Fibroblast of peridontal ligament (primary cell): ENCODE measurements around the gene SLC9A5.
A peak's percentile ranks its signal among the peaks of the same experiment; 100 is the strongest.

Experiments
- DNase-seq: peaks from one replicate; pipeline ENCODE4 v3.0.0-alpha.2; 2010; ENCODE audit errors: extremely low read depth

The SLC9A5 gene

DNA sequence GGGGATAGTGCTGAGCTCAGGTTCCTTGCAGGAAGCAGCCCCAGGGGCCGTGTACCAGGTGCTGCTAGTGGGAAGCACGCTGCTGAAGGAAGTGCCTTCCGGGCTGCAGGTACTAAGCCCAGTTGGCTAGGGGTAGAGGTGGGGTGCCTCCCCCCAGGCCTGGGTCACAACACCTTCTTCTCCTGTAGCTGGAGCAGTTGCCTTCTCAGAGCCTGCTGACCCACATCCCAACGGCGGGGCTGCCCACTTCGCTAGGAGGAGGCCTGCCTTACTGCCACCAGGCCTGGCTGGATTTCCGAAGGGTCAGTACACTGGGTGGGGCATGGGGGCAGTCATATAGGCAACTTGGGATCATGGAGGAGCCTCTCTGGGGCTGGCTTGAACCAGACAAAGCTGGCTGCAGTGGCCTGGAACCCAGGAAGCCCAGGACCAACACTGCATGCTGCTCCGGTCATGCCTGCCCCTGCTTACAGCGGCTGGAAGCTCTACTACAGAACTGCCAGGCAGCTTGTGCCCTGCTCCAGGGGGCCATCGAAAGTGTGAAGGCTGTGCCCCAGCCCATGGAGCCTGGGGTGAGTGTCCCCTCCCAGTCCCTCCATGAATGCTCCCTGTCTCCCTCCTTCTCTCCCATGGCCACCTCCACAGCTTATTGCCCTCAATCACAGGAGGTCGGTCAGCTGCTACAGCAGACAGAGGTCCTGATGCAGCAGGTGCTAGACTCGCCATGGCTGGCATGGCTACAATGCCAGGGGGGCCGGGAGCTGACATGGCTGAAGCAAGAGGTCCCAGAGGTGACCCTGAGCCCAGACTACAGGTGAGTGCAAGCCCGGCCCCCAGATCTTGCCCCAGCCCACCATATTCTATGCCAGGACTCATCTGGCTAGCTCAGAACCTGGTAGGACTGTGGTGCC lies 33.0 kb downstream of the SLC9A5 start:
- DNase-seq = no peak

DNA sequence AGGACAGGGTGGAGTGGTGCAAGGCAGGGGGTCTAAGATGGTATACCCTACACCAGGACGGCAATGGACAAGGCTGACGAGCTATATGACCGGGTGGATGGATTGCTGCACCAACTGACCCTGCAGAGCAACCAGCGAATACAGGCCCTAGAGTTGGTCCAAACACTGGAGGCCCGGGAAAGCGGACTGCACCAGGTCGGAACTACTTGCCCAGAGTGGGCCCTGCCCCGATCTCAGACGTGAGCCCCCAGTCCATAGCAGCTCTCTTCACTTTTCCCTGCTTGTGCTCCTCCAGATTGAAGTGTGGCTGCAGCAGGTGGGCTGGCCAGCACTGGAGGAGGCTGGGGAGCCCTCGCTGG lies 33.6 kb downstream of the SLC9A5 start:
- DNase-seq = no peak

DNA sequence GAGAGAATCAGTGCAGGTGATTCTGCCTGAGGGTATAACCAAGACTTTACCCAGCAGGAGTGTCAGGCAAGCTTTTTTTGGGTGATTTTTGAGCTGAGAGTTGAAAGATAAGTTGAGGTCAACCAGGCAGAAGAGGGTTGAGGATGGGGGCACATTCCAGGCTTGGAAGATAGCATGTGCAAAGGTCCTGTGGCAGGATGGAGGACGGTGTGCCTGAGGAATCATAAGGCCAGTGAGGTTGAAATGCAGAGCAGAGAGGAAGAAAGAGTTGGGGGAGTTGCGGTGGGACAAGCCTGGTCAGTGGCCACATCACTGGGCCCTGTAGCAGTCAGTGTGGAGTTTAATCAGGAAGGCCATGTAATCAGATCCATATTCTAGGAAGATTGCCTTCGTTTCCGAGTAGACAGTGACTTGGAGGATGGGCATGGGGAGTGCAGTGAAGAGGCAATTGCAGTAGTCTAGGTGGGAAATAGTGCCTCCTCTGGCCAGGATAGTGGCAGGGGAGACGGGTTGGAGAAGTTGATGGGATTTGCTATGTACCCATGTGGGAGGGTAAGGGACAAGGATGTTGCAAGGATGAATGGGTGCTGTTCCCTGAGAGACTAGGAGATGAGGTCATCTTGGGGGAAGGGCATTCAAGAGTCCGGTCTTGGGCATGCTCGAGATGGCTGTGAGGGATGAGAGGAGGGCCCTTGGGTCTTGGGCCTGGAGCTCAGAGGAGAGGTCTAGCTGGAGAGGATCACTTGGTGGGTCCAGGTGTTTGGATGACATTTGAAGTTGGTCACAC lies 34.5 kb downstream of the SLC9A5 start:
- no peak for DNase-seq

DNA sequence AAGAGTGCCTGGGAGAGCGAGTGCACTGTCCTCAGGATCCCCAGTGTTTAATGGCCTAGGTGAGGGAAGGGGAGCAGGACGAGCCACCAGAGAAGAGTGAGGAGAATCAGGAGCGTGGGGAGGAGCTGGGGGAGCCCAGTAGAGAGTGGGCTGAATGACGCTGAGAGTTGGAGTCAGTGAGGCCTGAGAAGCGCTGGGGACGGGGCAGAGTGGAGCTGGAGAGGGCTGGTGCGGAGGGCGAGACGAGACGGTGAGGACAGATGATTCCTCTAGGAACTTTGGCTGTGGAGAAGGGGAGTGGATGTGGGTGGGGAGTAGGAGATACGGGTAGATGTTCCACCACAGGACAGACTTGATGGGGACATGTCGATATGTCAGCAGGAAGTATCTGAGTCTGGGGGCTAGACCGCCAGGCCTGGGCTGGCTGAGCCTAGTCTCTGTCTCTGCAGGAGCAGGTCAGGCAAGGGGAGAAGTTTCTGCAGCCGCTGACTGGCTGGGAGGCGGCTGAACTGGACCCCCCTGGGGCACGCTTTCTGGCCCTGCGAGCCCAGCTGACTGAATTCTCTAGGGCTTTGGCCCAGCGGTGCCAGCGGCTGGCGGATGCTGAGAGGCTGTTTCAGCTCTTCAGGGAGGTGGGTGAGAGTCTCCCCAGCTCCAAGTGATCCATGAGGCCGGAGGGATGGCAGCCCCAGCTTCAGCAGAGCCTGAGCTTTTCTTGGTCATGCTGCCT lies 35.2 kb downstream of the SLC9A5 start:
- DNase-seq = no peak

DNA sequence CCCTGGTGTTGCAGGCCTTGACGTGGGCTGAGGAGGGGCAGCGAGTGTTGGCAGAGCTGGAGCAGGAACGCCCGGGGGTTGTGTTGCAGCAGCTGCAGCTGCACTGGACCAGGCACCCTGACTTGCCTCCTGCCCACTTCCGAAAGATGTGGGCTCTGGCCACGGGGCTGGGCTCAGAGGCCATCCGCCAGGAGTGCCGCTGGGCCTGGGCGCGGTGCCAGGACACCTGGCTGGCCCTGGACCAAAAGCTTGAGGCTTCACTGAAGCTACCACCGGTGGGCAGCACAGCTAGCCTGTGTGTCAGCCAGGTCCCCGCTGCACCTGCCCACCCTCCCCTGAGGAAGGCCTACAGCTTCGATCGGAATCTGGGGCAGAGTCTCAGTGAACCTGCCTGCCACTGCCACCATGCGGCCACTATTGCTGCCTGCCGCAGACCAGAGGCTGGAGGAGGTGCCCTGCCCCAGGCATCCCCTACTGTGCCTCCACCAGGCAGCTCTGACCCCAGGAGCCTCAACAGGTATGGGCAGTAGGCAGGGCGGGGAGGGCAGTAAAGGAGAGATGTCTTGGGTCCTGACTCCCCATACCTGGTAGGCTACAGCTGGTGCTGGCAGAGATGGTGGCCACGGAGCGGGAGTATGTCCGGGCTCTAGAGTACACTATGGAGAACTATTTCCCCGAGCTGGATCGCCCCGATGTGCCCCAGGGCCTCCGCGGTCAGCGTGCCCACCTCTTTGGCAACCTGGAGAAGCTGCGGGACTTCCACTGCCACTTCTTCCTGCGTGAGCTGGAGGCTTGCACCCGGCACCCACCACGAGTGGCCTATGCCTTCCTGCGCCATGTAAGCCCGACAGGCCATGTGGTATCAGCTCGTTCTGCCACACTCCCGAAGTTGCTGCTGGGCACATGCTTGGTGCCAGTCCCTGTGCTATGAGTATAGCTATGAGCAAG lies 36.2 kb downstream of the SLC9A5 start:
- no peak for DNase-seq

DNA sequence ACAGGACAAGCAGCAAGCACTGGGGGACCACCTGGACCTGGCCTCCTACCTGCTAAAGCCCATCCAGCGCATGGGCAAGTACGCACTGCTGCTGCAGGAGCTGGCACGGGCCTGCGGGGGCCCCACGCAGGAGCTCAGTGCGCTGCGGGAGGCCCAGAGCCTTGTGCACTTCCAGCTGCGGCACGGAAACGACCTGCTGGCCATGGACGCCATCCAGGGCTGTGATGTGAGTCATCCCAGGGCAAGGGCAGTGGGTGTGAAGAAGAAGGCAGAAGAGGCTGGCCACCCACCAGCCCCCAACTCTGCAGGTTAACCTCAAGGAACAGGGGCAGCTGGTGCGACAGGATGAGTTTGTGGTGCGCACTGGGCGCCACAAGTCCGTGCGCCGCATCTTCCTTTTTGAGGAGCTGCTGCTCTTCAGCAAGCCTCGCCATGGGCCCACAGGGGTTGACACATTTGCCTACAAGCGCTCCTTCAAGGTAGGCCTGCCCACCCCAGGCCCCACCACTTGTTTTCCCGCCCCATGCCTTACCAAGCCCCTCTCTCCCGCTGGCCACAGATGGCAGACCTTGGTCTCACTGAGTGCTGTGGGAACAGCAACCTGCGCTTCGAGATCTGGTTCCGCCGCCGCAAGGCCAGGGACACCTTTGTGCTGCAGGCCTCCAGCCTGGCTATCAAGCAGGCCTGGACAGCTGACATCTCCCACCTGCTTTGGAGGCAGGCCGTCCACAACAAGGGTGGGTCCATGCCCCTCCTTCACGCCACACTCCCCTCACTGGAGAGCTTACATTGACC lies 37.9 kb downstream of the SLC9A5 start:
- no peak for DNase-seq

DNA sequence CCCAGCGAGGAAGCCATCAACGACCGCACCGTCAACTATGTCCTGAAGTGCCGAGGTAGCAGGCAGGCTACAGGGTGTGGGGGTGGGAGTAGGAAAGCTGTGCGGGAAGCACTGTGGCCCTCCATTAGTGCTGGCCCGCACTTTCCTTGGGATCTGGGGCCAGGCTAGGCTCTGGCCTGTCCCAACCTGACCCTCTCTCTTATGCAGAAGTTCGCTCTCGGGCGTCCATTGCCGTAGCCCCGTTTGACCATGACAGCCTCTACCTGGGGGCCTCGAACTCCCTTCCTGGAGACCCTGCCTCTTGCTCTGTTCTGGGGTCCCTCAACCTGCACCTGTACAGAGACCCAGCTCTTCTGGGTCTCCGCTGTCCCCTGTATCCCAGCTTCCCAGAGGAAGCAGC lies 39.2 kb downstream of the SLC9A5 start:
- no peak for DNase-seq

DNA sequence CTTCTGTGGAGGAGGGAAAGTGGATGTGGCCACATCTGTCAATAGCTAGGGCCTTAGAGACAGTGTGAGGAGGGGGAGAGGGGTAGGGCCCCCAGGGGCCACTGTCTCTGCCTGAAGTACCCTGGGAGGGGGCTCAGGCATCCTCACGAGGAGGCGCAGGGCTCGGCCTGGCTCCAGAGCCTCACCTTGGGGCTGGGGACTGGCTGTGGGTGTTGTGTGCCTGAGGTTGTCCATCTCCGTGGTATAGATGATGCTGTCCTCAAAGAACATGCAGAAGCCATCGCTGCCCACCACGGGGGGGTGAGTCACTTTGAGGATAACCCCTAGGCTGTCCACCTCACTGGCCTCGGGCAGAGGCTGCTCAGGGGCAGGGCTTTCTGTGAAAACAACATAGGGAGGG lies 42.7 kb downstream of the SLC9A5 start:
- no peak for DNase-seq

DNA sequence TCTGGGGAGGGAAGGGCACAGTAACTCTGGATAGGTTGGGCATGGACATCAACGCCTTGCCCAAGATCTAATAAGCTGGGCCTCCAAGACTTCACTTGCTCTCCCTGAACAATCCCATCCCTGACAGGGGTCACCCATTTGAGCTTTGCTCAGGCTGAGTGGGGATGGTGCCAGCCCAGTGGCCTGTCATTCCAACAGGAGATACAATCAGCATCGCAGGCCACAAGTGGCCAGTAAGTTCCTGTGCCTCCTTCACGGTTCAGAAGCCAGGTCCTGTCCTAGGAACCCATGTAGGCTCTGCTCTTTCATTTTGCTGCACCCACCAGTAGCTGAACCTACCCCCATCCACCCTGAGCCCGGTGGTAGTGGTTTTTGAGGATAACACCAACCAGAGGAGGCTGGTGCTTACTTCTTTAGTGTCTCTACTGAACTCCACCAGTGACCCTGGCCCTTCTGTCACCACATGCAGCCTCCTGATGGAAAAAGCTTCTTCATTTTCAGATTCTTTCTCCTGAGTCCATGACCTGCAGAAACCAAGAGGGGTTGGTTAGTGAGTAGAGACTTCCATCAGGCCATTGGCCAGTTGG lies 45.5 kb downstream of the SLC9A5 start:
- DNase-seq = no peak

DNA sequence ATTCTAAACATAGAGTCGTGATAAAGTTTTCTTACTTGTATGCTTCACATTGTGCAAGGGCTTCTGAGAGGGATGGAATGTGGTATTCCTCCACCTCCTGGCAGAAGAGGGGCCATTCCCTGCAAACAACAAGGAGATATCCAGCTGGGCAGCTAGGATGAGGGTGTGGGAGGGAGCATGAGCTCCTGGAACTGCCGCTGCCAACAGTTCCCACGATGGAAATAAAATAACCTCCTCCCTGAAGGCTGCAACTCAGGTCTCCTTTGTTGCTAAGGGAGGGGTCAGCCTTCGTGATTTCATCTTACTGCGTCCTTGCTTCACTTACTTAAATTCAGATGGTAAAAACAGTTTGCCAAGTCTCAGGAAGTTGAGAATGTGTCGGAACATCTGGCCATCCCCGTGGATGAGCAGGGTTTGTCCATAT lies 46.2 kb downstream of the SLC9A5 start:
- peak; percentile 67 for DNase-seq

DNA sequence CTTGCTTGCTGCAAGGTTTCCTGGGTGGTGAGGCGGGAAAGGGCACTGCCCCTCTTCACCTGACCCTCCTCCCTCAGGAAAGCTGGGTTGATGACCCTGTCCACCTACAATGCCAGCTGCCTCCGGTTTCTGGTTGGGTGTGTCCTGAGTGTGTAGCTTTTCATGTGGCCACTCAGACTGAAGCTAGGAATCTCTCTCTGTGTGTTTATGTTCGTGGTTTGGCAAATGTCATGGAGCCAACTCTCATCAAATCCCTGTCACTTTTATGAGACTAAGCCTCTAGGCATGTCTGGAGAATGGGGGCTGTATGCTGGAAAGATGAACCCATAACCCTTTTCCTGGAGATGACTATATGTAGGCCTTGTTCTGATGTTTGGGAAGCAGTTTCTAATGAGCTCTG lies 47.6 kb downstream of the SLC9A5 start:
- peak; percentile 85 for DNase-seq

DNA sequence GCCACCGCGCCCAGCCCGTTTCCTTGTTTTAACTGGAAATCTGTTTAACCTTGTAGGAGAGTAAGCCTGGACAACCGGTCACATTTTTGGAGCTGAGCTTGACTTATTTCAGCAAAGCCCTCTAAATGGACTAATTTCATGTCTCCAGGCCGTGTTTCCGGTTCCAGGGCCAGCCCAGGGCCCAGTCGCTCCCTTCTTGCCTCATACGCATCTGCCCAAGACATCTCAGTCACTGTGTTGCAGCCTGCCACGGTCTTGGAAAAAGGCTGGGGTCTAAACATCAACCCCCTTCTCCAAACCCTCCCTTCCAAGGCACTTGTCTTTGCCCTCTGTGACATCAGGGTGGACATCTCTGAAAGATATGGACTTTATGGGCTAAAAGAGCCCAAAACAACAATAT lies 49.5 kb downstream of the SLC9A5 start:
- no peak for DNase-seq

DNA sequence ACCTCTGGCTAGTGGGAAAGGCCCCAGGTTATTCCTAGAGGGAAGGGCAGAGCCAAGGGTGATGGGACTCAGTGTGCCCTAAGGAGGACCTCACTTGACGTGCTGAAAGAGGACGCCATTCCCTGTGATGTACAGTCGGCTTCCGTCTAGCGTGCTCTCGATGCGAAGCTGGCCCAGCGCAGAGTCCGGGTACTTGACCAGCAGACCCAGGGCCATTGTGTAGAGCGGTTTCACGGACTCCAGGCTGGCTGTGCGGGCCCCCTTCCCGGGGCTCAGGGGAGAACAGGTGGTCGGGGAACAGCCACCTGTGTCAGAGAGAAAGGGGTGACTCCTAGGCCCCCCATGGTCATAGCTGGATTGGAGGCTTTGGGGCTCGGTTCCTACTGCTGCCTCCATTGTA lies 50.5 kb downstream of the SLC9A5 start:
- no peak for DNase-seq

DNA sequence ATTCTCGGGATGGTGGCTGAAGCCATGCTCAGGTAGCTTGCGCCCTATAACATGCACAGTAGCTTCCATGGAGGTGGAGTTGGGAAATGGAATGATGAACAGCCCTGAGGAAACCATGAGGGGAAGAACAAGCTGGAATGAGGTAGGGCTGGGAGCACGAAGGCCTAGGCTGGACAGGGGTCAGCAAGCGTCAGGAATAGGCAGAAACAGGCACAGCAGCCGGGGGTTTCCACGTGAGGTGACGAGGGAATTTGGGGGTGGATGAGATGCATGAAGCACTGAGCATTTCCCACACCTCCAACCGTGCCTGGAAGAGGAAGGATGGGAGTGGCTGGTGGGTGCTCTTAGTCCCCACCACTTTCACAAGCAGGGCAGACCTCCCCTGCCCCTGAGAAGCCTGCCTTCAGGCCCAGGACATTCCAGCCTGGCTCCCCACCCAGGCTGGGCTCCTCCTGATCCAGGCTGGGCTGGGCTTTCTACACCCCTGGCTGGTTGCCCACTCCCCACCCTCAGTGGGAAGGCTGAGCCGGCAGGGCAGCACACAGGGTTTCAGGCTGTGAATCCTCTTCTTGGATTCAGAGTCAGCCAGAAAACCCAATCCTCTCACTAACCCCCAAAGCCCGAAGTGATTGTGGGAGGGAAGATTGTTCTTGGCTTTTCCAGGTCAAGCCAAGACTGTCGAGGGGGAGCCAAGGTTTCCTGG lies 52.5 kb downstream of the SLC9A5 start:
- peak; percentile 45 for DNase-seq

DNA sequence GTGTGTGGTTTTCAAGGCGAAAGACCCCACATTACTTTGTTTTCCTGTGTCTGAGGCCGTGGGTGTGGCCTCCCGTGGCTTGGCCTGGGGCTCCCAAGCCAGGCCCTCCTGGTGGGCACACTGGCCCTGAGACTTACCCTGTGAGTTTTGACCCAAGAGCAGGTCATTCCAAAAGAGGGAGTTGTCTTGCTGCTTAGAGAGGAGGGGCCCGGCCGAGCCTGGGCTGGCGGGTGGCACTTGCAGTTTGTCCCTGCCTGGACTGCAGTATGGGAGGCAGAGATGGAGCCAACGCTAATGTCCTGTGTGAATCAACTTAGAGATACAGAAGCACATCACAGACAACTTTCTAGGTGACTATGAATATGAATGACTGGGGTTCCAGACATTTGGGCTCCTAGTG lies 53.3 kb downstream of the SLC9A5 start:
- no peak for DNase-seq

DNA sequence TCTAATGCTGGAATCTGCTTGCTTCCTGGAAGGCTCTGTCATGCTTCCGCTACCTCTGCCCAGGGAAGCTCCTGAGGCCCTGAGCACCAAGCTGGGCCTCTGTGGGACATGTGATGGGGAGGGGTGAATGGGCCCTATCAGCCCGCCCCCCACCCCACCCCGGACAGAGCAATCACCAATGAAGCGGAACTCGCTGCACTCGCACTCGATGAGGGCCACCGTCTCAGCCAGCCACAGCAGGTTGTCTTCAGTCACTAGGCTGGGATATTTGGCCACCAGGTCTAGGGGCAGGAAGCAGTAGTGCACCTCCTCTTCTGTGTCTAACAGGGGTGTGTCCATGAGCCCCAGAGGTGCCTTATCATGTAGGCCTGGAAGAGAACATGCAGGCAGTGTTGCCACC lies 54.2 kb downstream of the SLC9A5 start:
- DNase-seq = no peak

DNA sequence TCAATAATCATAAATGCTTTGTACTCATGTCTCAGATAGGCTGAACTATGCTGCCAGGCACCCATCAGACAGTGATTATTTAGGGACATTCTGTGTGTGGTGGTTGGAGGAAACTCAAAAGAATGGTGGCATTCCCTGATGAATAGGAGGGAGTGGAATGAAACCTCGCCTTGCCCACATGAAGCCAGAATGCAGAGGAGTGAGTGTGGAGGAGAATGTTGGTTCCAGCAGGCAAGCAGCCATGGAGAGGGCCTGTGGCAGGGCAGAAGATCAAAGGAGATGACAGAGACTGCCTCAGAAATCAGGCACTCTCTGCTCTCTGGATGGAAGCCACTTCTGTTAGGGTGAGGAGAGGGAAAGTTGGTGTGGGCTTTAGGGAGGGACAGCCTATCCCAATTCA lies 55.2 kb downstream of the SLC9A5 start:
- DNase-seq = no peak

DNA sequence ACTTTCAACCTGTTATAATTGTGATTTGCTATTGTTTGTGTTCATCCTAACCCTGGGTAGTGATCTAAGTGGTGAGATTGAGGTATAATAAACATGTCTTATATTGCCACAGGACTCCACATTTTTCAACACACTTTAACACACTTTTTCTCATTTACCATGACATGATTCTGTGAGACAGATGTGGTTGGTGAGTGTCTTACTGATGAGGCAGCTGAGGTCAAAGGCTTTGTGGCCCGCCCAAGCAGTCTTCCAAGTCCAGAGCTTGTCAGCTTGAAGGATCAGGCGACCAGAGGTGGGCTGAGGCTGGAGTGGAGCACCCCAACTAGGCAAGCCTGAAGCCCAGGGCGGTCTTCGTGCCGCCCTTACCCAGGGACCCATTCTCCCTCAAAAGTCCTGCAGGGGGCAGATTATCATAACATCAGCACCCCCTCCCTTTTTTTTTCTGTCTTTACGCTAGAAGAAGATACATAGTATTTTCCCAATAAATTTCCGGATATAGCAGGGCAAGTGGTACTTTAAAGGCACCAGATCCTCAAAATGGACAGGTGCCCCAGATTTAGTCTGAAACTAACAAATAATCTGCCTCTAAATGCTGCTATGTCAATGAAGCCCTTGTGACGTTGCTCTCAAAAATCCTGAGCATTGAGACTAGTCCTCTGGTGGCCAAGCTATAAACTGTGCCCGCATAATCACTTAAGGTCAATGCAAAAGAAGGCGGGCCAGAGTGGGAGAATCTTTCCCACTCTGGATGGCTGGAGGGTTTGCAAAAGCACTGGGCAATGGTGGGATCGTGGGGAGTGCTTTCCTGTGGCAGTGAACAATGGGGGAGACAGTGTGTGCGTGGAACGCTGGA lies 56.7 kb downstream of the SLC9A5 start:
- no peak for DNase-seq

DNA sequence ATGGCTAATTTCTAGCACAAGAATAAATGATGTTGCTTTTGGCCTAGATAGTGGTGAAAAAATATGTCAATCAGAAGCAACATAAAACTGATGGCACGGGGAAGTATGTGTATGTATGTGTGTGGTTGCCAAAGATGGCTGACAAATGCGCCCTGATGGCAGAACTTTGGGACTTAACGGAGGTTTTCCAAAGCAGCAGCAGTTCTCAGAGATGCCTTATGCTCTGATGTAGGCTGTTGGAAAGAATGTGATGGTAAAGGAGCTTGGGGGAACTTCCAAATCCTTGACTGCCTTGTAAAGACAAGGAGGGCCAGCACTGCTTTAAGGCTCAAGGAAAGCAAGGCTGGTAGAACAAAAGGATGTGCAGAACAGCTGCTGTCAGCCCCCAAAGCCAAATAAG lies 61.8 kb downstream of the SLC9A5 start:
- DNase-seq = peak; percentile 10
